OCI-M1 (cell line): ENCODE results near the gene MRPS22.
A peak's percentile ranks its signal among the peaks of the same experiment; 100 is the strongest.
"Not testable (repeated sequence)": the region's sequence is repeated elsewhere in the genome, so short reads cannot be mapped to it uniquely, and the experiment has no call there.

Experiments used
- DNase-seq: peaks from one replicate; lab custom pipeline; 2025; lab: John Stamatoyannopoulos, UW

Gene MRPS22

GRCh38 chr3:139312416-139312815, 31.4 kb upstream of the MRPS22 start:
- no peak for DNase-seq

DNA sequence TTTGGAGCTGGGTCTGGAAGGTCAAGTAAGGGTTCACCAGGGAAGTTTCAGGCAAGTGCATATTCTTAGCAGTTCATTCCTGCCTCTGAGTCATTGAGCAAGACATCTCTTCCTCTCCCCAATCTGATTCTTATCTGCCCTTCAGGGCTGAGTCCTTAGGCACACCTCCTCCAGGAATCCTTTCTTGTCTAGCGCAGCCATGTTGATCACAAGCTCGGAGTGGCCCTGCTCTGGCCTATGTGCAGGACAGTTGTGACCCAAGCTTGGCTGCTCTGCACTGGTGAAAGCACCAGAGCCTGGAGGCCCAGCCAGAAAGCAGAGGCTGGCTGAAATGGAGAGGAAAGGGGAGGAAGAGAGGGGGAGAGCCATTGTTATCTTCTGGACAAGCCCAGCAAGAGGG, 30.9 kb upstream of the MRPS22 start:
- DNase-seq: peak; percentile 42

- no peak for DNase-seq
Measured at GRCh38 chr3:139313921-139314320, 29.9 kb upstream of the MRPS22 start.

- DNase-seq: no peak
Measured at GRCh38 chr3:139317215-139317614, 26.6 kb upstream of the MRPS22 start.

DNA sequence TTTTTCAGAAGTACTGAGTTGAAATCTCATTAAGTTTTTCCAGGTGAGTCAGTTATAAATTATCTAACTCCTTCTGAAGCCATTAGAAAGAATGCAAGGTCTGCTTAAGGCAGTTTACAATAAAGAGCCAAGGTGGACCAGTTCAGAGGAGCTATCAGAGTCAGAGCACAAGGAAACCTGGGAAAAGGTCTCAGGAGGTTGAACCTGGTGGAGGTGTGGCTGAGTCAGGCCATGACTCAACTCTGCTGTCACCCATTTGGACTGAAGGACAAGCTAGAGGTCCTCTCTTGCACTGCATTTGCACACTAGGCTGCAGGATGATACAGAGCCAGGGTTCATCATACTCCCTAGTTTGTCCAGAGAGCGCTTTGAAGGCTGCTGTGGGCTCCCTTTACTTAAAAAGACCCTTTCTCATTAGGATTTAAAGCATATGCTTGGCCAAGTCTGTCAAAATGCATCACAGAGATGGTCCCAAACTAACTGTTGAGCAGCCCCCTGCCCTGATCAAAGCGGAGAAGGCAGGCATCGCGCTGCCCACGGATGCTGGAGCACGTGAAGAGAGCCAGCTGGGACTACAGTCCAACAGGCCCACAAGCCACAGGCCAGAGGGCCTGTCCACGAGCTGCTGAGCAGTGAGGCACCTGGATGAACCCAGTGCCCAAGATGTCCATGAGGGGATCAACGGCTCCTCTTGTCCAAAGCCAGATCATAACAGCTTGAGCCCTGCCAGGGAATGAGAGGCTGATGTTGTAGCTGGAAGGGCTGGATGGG, 26.0 kb upstream of the MRPS22 start:
- no peak for DNase-seq

DNA sequence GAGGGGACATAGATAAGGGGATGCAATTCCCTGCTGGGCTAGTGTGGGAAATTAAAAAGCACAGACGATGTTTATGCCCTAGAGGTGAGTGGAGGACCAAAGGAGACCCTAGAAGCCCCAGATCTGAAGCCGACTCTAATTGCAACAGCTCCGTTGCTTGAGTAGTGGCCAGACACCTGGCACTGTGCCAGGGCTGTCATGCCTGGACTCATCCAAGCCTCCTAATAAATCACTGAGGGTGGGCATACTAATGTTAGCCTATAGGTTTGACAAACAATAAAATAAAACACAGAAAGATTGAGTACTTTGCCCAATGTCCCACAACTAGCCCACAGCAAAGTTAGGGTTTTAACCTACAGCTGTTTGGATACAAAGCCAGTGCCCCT, 25.4 kb upstream of the MRPS22 start:
- DNase-seq: no peak

- no peak for DNase-seq
Measured at GRCh38 chr3:139318826-139319225, 25.0 kb upstream of the MRPS22 start.

GRCh38 chr3:139319428-139320402, 24.1 kb upstream of the MRPS22 start:
- peak; percentile 52 for DNase-seq

DNA sequence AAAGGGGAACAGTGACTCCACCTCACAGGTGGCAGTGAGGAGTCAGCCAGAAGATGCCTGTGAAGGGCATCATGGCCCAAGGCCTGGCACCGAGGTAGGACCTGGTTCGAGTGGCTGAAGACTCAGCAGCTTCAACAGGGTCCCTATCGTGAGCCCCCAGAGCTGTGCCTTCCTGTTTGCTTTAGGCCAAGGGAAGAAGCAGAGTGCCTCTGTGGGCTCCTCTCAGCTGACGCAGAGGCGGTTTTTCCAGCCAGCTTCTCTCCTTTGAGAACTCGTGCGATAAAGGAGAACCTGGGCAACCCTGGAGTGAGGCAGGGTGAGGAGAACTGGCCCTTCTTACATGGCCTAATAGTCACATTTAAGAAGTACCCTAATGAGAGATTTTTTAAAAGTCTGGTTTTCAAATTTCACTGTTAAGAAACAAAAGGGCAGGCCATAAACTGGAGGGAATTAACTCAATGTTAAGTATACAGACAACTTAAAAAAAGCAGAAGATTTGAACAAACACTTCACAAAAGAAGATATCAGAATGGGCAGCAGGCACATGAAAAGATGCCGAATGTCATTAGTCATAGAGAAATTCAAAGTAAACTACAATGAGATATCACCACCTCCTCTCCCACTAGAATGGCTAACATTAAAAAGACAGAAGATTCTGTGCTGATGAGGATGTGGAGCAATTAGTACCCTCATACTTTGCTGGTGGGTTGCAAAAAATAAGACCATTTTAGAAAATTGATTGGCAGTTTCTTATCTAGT, 23.1 kb upstream of the MRPS22 start:
- no peak for DNase-seq

DNA sequence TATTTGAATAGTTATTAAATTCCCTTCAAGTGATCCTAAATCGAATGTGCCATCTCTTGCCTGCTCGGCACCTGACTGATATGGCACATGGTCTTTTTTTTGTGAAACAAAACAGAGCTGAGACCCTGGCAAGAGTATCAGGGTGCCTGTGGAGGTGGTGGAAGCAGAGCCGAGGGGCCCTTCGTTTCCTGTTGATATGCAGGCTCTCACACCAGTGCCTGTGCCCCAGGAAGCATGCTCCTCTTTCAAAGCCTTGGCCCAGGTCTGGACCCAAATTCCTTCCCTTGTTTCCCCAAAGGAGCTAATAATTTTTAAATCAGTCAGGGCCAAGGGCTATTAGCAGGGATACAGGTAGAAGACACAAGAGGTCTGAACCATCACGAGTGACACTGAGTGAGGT, 21.5 kb upstream of the MRPS22 start:
- no peak for DNase-seq

- DNase-seq: no peak
Measured at GRCh38 chr3:139323146-139323545, 20.7 kb upstream of the MRPS22 start.

- no peak for DNase-seq
Measured at GRCh38 chr3:139324456-139324855, 19.4 kb upstream of the MRPS22 start.

- DNase-seq: no peak
Measured at GRCh38 chr3:139325551-139325950, 18.3 kb upstream of the MRPS22 start.

DNA sequence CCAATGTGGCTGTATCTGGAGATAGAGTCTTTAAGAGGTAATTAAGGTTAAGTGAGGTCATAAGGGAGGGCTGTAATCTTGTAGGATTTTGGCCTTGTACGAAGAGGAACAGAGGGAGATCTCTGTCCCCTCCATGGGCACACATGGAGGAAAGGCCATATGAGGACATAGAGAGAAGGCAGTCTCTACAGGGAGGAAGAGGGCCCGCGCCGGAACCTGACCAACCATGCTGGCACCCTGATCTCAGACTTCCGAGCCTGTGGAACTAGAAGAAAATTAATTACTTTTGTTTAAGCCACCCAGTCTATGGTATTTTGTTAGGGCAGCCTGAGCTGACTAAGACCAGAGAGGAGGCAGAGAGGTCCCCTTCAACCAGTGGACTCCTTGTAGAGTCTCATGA, 17.7 kb upstream of the MRPS22 start:
- no peak for DNase-seq

- no peak for DNase-seq
Measured at GRCh38 chr3:139326707-139327106, 17.1 kb upstream of the MRPS22 start.

DNA sequence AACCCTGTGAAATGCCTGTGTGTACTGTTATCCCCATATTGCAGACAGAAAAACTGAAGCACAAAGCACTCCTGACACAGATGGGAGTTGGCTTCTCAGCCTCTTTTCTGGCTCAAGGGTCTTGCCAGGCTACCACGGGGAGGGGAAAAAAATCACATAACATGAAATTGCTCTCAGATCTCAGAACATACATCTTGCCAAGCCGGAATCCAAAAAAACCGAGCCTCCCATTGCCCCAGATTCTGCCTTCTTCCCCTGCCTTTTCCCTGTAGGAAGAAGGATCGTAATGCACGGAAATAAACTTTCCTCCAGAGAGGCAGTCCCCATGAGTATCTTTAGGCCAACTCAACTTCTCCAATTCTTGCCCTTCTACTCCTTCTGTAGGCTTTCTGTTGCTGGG, 16.6 kb upstream of the MRPS22 start:
- DNase-seq: no peak

- DNase-seq: no peak
Measured at GRCh38 chr3:139327861-139328260, 16.0 kb upstream of the MRPS22 start.

GRCh38 chr3:139328356-139328755, 15.5 kb upstream of the MRPS22 start:
- no peak for DNase-seq

- DNase-seq: peak; percentile 96
Measured at GRCh38 chr3:139329364-139329850, 14.4 kb upstream of the MRPS22 start.

DNA sequence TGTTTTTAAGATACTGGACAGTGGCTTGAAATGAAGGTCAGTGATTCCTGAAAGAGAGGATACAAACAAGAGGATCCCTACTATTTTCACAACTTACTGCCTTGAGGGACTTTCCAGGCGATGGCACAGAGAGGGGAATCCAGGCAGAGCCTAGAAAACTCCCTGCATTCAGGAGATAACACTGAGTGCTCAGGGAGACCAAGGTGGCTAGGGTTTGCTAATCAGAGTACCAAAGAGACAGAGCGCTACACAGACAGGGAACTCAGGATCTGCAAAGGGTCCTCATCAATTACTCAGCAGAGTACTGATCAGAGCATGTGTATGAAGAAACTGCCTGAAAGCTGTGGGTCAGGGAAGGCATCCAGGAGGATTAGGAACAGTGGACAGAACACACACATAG, 11.7 kb upstream of the MRPS22 start:
- no peak for DNase-seq

GRCh38 chr3:139334675-139335074, 9.1 kb upstream of the MRPS22 start:
- DNase-seq: not testable (repeated sequence)

- DNase-seq: no peak
Measured at GRCh38 chr3:139338405-139338804, 5.4 kb upstream of the MRPS22 start.
